IMR-90 (cell line): ENCODE results near the gene CLDN25. TPM values are rescaled to one million over a fixed set of nuclear protein-coding genes. Genes with fewer than 3 reads are reported as not detected.

Experiments used
- ATAC-seq: fragments of 200-7000 bp; cut with Tn5 transposase; 2 replicates; pipeline ENCODE4 v1.9.1; 2020; ENCODE audit warnings: low read depth, mild to moderate bottlenecking, moderate library complexity
- BruUV-seq: library from RNA; stranded (reverse); fragments of 400-500 nt; replicated peaks from 2 replicates; lab custom pipeline; 2021; lab: Mats Ljungman, UMichigan
- CTCF ChIA-PET: fragments of 300-600 bp; formaldehyde crosslinking; extraction: SDS; loops from one replicate; lab custom pipeline; 2021; ENCODE audit warnings: antibody characterized with exemption; lab: Yijun Ruan, JAX
- POLR2A ChIA-PET: fragments of 300-600 bp; sonication (Branson Sonifier 250); formaldehyde crosslinking; loops from one replicate; lab custom pipeline; 2022; ENCODE audit warnings: antibody characterized with exemption; ENCODE audit not compliant: unreplicated experiment; lab: Charles Lee
- DNase-seq: peaks from one replicate; pipeline ENCODE4 v3.0.0; 2013
- H2AFZ ChIP-seq: replicated peaks from 2 replicates; pipeline ENCODE3; 2013; ENCODE audit warnings: low read length, mild to moderate bottlenecking; ENCODE audit not compliant: poor library complexity
- H2AK5ac ChIP-seq: 2 replicates; pipeline ENCODE4 v1.6.1; 2013; ENCODE audit warnings: low read depth, low read length, inconsistent platforms
- H2AK9ac ChIP-seq: replicated peaks from 2 replicates; pipeline ENCODE3; 2013; ENCODE audit warnings: mild to moderate bottlenecking, low read depth, low read length, moderate library complexity; ENCODE audit not compliant: poor library complexity
- H2BK120ac ChIP-seq: 2 replicates; pipeline ENCODE4 v1.6.1; 2013; ENCODE audit warnings: low read depth, low read length, inconsistent platforms
- H2BK15ac ChIP-seq: 3 replicates; pipeline ENCODE4 v1.6.1; 2013; ENCODE audit warnings: low read depth, low read length, inconsistent platforms
- H2BK20ac ChIP-seq: 2 replicates; pipeline ENCODE4 v1.6.1; 2013; ENCODE audit warnings: low read depth, mild to moderate bottlenecking, inconsistent platforms, low read length, moderate library complexity
- H2BK5ac ChIP-seq: 2 replicates; pipeline ENCODE4 v1.6.1; 2013; ENCODE audit warnings: mild to moderate bottlenecking, low read depth, low read length, inconsistent platforms; ENCODE audit not compliant: poor library complexity, severe bottlenecking
- H3K14ac ChIP-seq: replicated peaks from 2 replicates; pipeline ENCODE4 v1.6.1; 2013; ENCODE audit warnings: low read depth, low read length, inconsistent platforms
- H3K18ac ChIP-seq: 2 replicates; pipeline ENCODE4 v1.6.1; 2013; ENCODE audit warnings: low read depth, low read length, control low read depth
- H3K23ac ChIP-seq: 2 replicates; pipeline ENCODE4 v1.6.1; 2013; ENCODE audit warnings: low read depth, low read length, inconsistent platforms
- H3K27ac ChIP-seq: 2 replicates; pipeline ENCODE4 v1.5.1; 2013; ENCODE audit warnings: mild to moderate bottlenecking, control low read depth, low read length; ENCODE audit not compliant: insufficient read depth
- H3K27me3 ChIP-seq: 2 replicates; pipeline ENCODE4 v1.6.1; 2013; ENCODE audit warnings: low read length; ENCODE audit not compliant: control insufficient read depth, insufficient read depth
- H3K36me3 ChIP-seq: 2 replicates; pipeline ENCODE4 v1.6.1; 2013; ENCODE audit warnings: low read length, mixed read lengths; ENCODE audit not compliant: control insufficient read depth, insufficient read depth
- H3K4ac ChIP-seq: 2 replicates; pipeline ENCODE4 v1.6.1; 2013; ENCODE audit warnings: low read depth, low read length, inconsistent platforms
- H3K4me1 ChIP-seq: 2 replicates; pipeline ENCODE4 v1.6.1; 2013; ENCODE audit warnings: low read length, mixed read lengths; ENCODE audit not compliant: control insufficient read depth, insufficient read depth
- H3K4me2 ChIP-seq: 2 replicates; pipeline ENCODE4 v1.6.1; 2013; ENCODE audit warnings: low read depth, mild to moderate bottlenecking, control low read depth, low read length, moderate library complexity
- H3K4me3 ChIP-seq: 2 replicates; pipeline ENCODE4 v1.5.1; 2013; ENCODE audit warnings: low read depth, mild to moderate bottlenecking, control low read depth, low read length, moderate library complexity; ENCODE audit not compliant: insufficient read depth
- H3K56ac ChIP-seq: 2 replicates; pipeline ENCODE4 v1.6.1; 2013; ENCODE audit warnings: low read length, inconsistent platforms; ENCODE audit not compliant: insufficient read depth; ENCODE audit errors: extremely low read depth
- H3K79me1 ChIP-seq, 2 experiments: 2 replicates each; pipeline ENCODE4 v1.6.1; 2013; ENCODE audit warnings: low read length in 2 of 2, inconsistent platforms in 1 of 2, low read depth in 1 of 2
- H3K9ac ChIP-seq: 2 replicates; pipeline ENCODE4 v1.6.1; 2013; ENCODE audit warnings: low read depth, low read length, control low read depth
- H3K9me1 ChIP-seq: 2 replicates; pipeline ENCODE4 v1.6.1; 2013; ENCODE audit warnings: low read length, inconsistent platforms; ENCODE audit not compliant: insufficient read depth
- H3K9me3 ChIP-seq: 2 replicates; pipeline ENCODE4 v1.6.1; 2013; ENCODE audit warnings: low read length; ENCODE audit not compliant: control insufficient read depth, insufficient read depth
- H4K20me1 ChIP-seq: 2 replicates; pipeline ENCODE4 v1.6.1; 2013; ENCODE audit warnings: low read length, inconsistent platforms; ENCODE audit not compliant: insufficient read depth
- H4K5ac ChIP-seq: 2 replicates; pipeline ENCODE4 v1.6.1; 2013; ENCODE audit warnings: mild to moderate bottlenecking, low read depth, low read length, control low read depth
- H4K8ac ChIP-seq, 2 experiments: 2 replicates each; pipeline ENCODE4 v1.6.1; 2013; ENCODE audit warnings: low read depth in 2 of 2, low read length in 2 of 2, control low read depth in 1 of 2, inconsistent platforms in 1 of 2
- H4K91ac ChIP-seq: 2 replicates; pipeline ENCODE4 v1.6.1; 2013; ENCODE audit warnings: low read depth, low read length, inconsistent platforms; ENCODE audit not compliant: insufficient read depth
- BHLHE40 ChIP-seq: fragments of 150-350 bp; IDR thresholded peaks from 2 replicates; pipeline ENCODE4 v1.6.1; 2016; ENCODE audit warnings: mild to moderate bottlenecking, low read depth, low read length
- CEBPB ChIP-seq: IDR thresholded peaks from 2 replicates; pipeline ENCODE4 v1.6.1; 2012; ENCODE audit warnings: low read depth, low read length, improper control_type of control experiment
- CHD1 ChIP-seq: IDR thresholded peaks from 2 replicates; pipeline ENCODE4 v1.6.1; 2012; ENCODE audit warnings: low read depth, low read length, improper control_type of control experiment
- FOS ChIP-seq: fragments of 150-350 bp; IDR thresholded peaks from 2 replicates; pipeline ENCODE4 v1.6.1; 2016; ENCODE audit warnings: low read depth, low read length
- MAFK ChIP-seq: IDR thresholded peaks from 2 replicates; pipeline ENCODE4 v1.6.1; 2012; ENCODE audit warnings: low read depth, low read length, improper control_type of control experiment
- MAZ ChIP-seq: IDR thresholded peaks from 2 replicates; pipeline ENCODE4 v1.6.1; 2012; ENCODE audit warnings: low read depth, mild to moderate bottlenecking, low read length, improper control_type of control experiment, moderate library complexity, borderline replicate concordance
- MXI1 ChIP-seq: IDR thresholded peaks from 2 replicates; pipeline ENCODE4 v1.6.1; 2012; ENCODE audit warnings: low read depth, mild to moderate bottlenecking, low read length, moderate library complexity, borderline replicate concordance
- NFE2L2 ChIP-seq: fragments of 150-350 bp; IDR thresholded peaks from 2 replicates; pipeline ENCODE4 v1.6.1; 2016; ENCODE audit warnings: low read depth, mild to moderate bottlenecking, low read length
- POLR2A ChIP-seq: IDR thresholded peaks from 2 replicates; pipeline ENCODE4 v1.6.1; 2012; ENCODE audit warnings: mild to moderate bottlenecking, low read depth, low read length
- RAD21 ChIP-seq: IDR thresholded peaks from 2 replicates; pipeline ENCODE4 v1.6.1; 2012; ENCODE audit warnings: low read length, improper control_type of control experiment
- RCOR1 ChIP-seq: IDR thresholded peaks from 2 replicates; pipeline ENCODE4 v1.6.1; 2012; ENCODE audit warnings: mild to moderate bottlenecking, low read length, improper control_type of control experiment; ENCODE audit not compliant: insufficient replicate concordance
- RFX5 ChIP-seq: IDR thresholded peaks from 2 replicates; pipeline ENCODE4 v1.8.0; 2012; ENCODE audit warnings: low read depth, mild to moderate bottlenecking, low read length, moderate library complexity
- SMC3 ChIP-seq: fragments of 150-350 bp; IDR thresholded peaks from 2 replicates; pipeline ENCODE4 v1.6.1; 2016; ENCODE audit warnings: low read depth, mild to moderate bottlenecking, antibody characterized with exemption, low read length, moderate library complexity
- WGBS, 2 experiments: methylation state at CpG; one replicate each; pipeline versions ENCODE4 v1.1.5 to v1.1.7; 2013; ENCODE audit warnings: missing lambda C conversion rate in 2 of 2; ENCODE audit not compliant: insufficient read length in 1 of 2; ENCODE audit errors: extremely low coverage in 2 of 2; 5-methylcytosine and 5-hydroxymethylcytosine counted together
- dilution Hi-C: fragments of 300-500 bp; cut with HindIII; formaldehyde crosslinking; loops from one replicate; pipeline ENCODE4 v1.14.3; 2018; ENCODE audit warnings: low sequenced_read_pairs; ENCODE audit not compliant: unreplicated experiment
- in situ Hi-C: fragments of 300-500 bp; cut with MboI; formaldehyde crosslinking; loops from 3 replicates; pipeline ENCODE4 v1.14.3; 2019; ENCODE audit warnings: low sequenced_read_pairs, inconsistent platforms, mixed read lengths
- intact Hi-C: fragments of 100-400 bp; cut with micrococcal nuclease; formaldehyde crosslinking; loops from 2 replicates; pipeline ENCODE4 v1.10.0; 2022
- polyA plus RNA-seq, 3 experiments: library from polyadenylated mRNA; depleted of rRNA; stranded (reverse); fragments of >200 nt; gene quantifications; 2 replicates each; pipeline ENCODE4 v1.2.3, GENCODE V29; 2012; ENCODE audit warnings: low replicate concordance in 1 of 3
- total RNA-seq: library from RNA; depleted of rRNA; stranded (reverse); fragments of >200 nt; gene quantifications from 2 replicates; pipeline ENCODE4 v1.2.3, GENCODE V29; 2012
- TF ChIP-seq, protein P1 (sequence below): fragments of 150-350 bp; IDR thresholded peaks from 2 replicates; pipeline ENCODE4 v1.6.1; 2016; ENCODE audit warnings: low read depth, mild to moderate bottlenecking, low read length, moderate library complexity, borderline replicate concordance
- TF ChIP-seq, protein P2 (sequence below): conservative IDR thresholded peaks from 2 replicates; pipeline ENCODE4 v1.5.1; 2012; ENCODE audit warnings: mild to moderate bottlenecking, low read depth, low read length, improper control_type of control experiment
- TF ChIP-seq, protein P3 (sequence below): fragments of 150-350 bp; IDR thresholded peaks from 2 replicates; pipeline ENCODE4 v1.6.1; 2017; ENCODE audit warnings: mild to moderate bottlenecking, antibody characterized with exemption, low read length, low read depth

The CLDN25 gene
- total and polyA plus RNA-seq, 2 of the 4 experiments (the other 2 are of a cell fraction), result not detected

DNA sequence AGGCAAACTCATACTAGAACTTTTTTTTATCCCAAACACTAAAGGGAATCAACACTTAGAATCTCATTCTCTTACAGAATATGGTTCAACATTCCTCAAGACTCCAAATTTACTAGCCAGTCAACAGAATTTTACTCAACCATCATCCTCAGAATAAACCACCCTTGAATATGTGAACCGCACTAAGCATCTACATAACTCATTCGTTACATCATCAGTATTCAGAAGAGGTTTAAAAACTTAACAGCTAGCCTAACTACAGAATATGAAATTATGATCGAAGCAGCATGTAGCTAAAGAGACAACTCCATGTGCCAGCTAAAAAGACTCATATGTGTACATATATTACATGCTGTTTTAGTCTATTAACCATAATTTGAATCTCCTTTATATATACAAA lies 47.9 kb downstream of the CLDN25 start:
- CTCF ChIA-PET, result interaction anchor here (0.7 kb wide), 1 partner anchor 32 kb away, joined by 3 read pairs; no protein-coding TSS in a partner anchor

More for the DNA sequence above, 47.9 kb downstream of the CLDN25 start:
- no peak overlapping the region for H3K4me2 ChIP-seq
- no TSS peak for BruUV-seq
- no peak overlapping the region for H4K8ac ChIP-seq
- no peak overlapping the region for H2BK5ac ChIP-seq
- no peak overlapping the region for H3K14ac ChIP-seq
- no peak overlapping the region for H2AK9ac ChIP-seq
- no peaks in the 10 kb centered on the region; the same call in 1 of the 2 replicates for H3K9me1 ChIP-seq
- TF ChIP-seq NFE2L2 (no peak), RCOR1 (no peak), MXI1 (no peak), CEBPB (no peak), FOS (no peak), POLR2A (no peak), MAFK (no peak), SMC3 (no peak), MAZ (no peak), CHD1 (no peak), RAD21 (no peak), RFX5 (no peak), BHLHE40 (no peak)
- TF ChIP-seq, protein P1, sequence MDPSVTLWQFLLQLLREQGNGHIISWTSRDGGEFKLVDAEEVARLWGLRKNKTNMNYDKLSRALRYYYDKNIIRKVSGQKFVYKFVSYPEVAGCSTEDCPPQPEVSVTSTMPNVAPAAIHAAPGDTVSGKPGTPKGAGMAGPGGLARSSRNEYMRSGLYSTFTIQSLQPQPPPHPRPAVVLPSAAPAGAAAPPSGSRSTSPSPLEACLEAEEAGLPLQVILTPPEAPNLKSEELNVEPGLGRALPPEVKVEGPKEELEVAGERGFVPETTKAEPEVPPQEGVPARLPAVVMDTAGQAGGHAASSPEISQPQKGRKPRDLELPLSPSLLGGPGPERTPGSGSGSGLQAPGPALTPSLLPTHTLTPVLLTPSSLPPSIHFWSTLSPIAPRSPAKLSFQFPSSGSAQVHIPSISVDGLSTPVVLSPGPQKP, result no peak
- TF ChIP-seq, protein P2, sequence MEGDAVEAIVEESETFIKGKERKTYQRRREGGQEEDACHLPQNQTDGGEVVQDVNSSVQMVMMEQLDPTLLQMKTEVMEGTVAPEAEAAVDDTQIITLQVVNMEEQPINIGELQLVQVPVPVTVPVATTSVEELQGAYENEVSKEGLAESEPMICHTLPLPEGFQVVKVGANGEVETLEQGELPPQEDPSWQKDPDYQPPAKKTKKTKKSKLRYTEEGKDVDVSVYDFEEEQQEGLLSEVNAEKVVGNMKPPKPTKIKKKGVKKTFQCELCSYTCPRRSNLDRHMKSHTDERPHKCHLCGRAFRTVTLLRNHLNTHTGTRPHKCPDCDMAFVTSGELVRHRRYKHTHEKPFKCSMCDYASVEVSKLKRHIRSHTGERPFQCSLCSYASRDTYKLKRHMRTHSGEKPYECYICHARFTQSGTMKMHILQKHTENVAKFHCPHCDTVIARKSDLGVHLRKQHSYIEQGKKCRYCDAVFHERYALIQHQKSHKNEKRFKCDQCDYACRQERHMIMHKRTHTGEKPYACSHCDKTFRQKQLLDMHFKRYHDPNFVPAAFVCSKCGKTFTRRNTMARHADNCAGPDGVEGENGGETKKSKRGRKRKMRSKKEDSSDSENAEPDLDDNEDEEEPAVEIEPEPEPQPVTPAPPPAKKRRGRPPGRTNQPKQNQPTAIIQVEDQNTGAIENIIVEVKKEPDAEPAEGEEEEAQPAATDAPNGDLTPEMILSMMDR, result no peak
- TF ChIP-seq, protein P3, sequence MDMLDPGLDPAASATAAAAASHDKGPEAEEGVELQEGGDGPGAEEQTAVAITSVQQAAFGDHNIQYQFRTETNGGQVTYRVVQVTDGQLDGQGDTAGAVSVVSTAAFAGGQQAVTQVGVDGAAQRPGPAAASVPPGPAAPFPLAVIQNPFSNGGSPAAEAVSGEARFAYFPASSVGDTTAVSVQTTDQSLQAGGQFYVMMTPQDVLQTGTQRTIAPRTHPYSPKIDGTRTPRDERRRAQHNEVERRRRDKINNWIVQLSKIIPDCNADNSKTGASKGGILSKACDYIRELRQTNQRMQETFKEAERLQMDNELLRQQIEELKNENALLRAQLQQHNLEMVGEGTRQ, result no peak
- H3K36me3 ChIP-seq, result peaks cover 7% of the 10 kb centered on the region
- H3K23ac ChIP-seq, result no peak overlapping the region
- no peaks in the 10 kb centered on the region for H3K9me3 ChIP-seq
- H2AK5ac ChIP-seq, result no peak overlapping the region
- ATAC-seq (no peak), DNase-seq (no peak)
- no peak overlapping the region for H3K4ac ChIP-seq
- no peaks in the 10 kb centered on the region for H3K79me1 ChIP-seq
- H3K4me3 ChIP-seq, result no peak overlapping the region
- H3K27me3 ChIP-seq, result no peaks in the 10 kb centered on the region
- dilution Hi-C loops (no loop called here), intact Hi-C loops (no loop called here), in situ Hi-C loops (no loop called here)
- no peak overlapping the region for H2BK20ac ChIP-seq
- H4K5ac ChIP-seq, result no peak overlapping the region
- H2BK15ac ChIP-seq, result no peak overlapping the region
- no peak overlapping the region for H3K56ac ChIP-seq
- WGBS, 2 experiments, result no CpG with 5 or more reads among the region's 3 CpGs
- no peak overlapping the region for H3K27ac ChIP-seq
- no peak overlapping the region for H3K18ac ChIP-seq
- no peak overlapping the region for H2BK120ac ChIP-seq
- H3K9ac ChIP-seq, result no peak overlapping the region
- POLR2A ChIA-PET, result no interaction called here
- H4K20me1 ChIP-seq, result no peaks in the 10 kb centered on the region
- H4K91ac ChIP-seq, result no peak overlapping the region
- H3K4me1 ChIP-seq, result peaks cover 2% of the 10 kb centered on the region; the same call in 1 of the 2 replicates
- no peak overlapping the region for H2AFZ ChIP-seq
